GM23338 (cell line): ENCODE measurements around the gene PNMA8B.

Experiments
- CTCF ChIP-seq, 2 experiments: fragments of 200-600 bp in 1 of 2; sonication (generic) in 1 of 2; conservative IDR thresholded peaks; 2 replicates each; pipeline versions ENCODE4 v1.5.1 to v1.6.1; 2016 to 2017; ENCODE audit warnings: antibody characterized with exemption in 2 of 2, low read depth in 2 of 2, mild to moderate bottlenecking in 2 of 2, moderate library complexity in 1 of 2
- POLR2AphosphoS5 ChIP-seq: IDR thresholded peaks from 2 replicates; pipeline ENCODE4 v1.6.1; 2016; ENCODE audit warnings: antibody characterized with exemption, low read depth

DNA sequence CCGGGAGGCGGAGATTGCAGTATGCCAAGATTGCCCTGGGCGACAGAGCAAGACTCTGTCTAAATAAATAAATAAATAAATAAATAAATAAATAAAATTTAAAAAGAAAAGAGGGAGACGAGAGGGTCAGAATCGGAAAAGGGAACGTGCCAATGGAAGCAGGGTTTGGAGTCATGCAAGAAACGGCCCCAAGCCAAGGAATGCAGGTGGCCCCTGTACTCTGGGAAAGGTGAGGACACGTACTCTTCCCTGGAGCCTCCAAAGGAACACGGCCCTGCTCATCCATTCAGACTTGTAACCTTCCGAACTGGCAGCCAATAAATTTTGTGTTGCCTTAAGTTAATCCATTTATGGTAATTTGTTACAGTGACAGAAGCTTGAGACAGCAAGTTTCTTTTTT, 47.1 kb downstream of the PNMA8B start:
- no peak for TF ChIP-seq POLR2AphosphoS5
- TF ChIP-seq CTCF (conservative IDR thresholded peaks at IDR 0.05; ENCODE audit: low read depth in 2 of 2): no peak
